NCI-H146 (cell line): ENCODE measurements around the gene CHAF1A.

Experiments
- DNase-seq: peaks from one replicate; lab custom pipeline; 2025; lab: John Stamatoyannopoulos, UW

CHAF1A gene

DNA sequence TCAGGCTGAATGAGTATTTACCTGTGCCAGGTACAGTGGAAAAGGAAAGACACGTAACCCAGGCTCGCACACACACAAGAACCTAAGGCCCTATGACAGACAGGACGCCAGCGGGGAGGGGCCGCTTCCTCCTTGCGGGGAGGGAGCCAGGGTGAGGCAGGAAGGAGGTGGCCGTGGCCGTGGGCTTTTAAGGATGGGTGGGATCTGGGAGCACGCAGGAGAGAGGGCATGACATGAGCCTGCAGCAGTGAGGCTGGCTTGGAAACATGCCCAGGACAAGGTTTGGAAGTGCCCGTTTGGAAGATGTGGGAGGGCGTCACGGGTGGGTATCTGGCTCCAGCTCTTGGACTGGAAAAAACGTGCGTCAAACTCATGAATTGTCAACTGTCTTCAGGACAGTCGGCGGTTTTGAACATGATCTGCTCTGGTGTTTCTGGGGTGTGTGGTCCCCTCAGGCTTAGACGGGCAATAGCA lies 22.1 kb upstream of the CHAF1A start:
- DNase-seq: no peak

DNA sequence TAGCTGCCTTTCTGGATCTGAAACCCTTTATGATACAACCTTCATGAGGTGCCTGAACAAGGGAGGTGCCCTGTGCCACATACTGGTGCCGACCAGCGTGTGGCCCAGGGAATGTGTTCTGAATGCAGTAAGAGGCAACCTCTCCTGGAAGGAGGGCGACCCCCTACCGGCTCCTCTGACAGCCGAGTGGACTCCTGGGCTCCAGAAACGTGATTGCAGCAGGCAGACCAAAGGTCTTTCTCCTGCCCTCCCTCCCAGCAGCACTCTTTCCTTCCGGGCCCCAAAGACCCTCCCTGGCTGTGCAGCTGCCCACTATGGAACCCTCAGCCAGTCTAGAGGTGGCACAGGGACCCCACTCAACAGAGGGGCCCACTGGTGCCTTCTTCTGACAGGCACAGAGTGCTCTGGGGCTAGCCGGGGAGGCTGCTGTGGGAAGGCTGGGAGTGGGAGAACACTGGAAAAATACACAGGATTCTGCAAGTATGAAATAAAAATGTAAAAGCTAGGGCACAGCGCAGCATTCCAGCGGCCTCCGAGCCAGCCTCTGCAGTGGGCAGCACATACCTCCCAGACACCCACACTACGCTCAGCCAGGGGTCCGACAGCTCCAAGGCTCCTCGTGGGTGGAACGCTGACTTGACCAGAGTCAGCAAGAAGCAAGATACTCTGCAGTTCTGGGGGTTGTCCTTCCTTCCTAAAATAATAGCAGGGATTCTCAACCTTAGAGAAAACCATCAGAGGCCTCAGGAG lies 17.0 kb upstream of the CHAF1A start:
- DNase-seq: no peak

DNA sequence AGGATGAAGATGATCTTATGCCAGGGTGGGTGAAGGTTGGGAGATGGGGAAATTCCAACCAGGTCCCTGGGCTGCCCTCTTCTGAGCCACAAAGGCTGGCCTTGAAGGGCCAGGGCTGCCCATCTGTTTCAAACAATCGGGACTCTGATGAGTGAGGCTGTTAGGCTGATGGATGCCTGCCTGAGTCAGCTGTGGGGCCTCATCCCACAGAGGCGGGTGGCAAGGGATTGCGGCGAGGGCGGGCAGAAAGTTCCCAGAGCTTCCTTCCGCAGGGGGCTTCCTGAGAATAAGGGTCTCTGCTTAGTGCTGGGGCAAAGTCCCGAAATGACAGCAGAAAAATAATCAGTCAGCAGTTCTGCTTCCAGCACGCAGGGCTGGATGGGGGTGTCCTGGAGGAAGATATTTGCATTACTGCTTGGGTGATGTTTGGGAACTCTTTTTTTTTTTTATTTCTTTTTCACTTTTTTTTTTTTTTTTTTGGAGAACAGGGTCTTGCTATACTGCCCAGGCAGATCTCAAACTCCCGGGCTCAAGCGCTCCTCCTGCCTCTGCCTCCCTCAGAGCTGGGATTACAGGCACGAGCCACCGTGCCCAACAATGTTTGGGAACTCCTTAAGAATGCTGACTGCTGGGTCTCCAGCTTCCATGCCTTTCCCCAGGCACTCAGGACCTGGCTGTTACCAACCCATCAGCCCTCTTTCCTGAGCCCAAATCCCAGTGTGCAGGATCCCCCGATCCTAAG lies 16.2 kb upstream of the CHAF1A start:
- no peak for DNase-seq

DNA sequence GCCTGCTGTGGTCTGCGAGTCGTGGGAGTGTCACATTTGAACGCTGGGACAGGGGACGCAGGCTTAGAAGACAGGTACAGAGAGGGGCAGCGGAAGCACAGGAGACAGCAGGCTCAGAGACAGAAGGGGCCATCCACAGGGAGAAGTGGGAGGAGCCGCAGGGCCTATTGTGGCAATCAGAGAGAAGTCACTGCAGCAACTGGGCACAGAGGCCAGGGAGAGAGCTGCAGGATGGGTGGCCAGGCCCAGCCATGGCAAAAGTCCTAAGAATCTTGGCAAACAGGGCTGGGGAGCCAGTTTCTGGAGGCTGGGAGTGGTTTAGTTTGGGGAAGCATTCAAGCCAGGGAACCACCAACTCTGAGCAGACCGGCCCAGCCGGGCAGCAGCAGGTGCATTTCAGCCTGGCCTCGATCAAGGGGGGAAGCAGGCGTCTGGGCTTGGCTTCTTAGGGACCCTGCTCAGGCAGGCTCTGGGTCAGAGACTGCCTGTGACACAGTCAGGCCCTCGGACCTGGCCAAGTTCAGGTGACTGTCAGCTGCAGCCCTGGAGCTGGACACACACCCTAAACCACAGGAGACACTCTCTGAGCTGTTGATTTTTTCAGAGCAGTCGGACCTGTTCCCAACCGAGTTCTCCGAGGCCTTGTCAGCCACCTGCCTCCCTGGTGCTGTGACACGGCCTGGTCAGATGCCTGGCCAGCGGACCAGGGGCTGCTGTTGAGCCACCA lies 13.9 kb upstream of the CHAF1A start:
- no peak for DNase-seq

DNA sequence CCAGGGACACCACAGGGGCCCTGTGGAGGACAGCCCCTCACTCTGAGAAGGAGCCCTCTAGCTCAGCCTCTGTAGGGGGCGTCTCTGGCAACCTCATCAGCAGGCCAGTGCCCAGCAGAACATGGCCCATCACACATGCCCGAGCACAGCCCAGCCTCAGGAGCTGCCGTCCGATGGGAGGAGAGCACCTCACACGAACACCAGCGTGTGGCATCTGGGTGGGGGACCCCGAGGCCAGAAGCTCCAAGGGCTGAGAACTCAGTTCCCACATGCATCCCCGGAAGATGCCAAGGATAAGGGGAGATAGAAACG lies 13.4 kb upstream of the CHAF1A start:
- DNase-seq: no peak

DNA sequence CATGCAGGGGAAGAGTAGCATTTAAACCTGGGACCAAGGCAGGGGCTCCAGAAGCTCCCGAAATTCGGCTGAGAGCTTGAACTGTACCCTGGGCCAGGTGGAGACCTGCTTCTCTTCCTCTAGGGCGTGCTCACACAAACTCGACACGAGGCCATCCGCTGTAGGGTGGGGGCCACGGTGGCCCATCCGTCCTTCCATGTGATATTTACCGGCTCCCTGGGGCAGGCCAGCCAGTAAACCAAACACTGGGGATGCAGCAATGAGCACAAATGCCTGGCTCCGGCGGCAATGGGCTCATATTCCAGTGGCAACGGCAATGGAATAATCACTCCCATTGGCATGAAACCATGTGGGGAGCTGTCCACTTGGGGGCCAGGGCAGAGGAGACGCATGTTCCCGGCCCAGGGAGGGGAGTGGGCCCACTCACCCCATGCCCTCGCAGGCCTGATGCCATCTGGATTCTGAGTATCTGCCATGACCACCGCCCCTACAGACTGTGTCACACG lies 12.9 kb upstream of the CHAF1A start:
- no peak for DNase-seq

DNA sequence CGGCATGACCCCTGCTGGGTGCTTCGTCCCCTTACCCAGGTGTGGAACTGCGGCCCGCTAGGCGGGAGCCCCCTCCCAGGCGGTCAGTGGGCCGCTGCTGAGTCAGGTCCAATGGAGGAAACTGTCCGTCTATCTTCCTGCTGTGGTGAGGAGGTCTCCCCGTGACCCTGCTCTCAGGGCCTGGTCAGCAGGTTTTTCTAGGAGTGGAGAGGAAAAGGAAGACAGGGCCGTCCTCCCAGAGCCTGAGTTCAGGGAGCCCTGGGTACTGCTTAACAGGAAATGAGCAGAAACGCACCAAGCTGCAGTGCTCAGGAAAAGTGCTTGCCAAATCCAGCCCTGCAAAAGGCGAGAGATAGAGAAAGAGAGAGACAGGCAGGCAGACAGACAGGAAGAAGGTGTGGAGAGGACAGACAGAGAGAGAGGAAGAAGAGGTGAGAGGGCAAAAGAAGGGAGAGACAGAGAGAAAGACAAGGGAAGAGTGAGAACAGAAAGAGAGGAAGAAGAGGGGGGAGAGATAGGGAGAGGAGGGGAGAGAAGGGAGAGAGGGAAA lies 12.3 kb upstream of the CHAF1A start:
- no peak for DNase-seq

DNA sequence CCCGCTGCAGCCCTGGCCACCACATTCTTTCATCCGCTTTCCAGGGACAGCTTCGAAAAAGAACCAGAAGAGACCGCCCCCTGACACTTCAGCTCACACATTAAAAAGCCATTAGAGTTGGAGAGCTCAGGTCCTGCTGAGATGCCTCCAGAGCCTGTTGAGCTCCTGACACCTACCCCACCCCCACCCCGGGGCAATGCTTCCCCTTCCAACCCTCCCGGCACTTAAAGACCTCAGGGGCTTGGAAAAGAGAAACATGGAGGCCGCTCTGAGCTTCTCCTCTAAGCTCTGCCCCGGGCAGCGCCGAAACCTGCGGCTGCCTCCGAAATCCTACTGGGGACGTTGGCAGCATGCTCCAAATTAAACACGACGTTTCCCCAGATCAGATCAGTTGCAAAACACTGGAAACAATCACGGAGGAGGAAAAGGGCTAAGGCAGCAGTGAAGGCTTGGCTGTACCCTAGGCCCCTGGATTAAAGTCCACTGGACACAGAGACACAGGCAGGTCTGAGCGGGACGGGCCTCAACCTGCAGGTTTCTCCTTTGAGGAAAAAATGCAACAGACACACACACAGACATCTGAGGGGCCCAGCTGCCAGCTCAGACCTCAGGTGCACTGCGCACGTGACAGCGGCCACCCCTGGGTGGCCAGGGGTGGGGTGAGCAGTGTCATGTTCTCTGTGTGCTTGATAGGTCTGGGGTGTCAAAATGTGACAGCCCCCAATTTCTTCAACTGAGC lies 11.7 kb upstream of the CHAF1A start:
- DNase-seq: no peak

DNA sequence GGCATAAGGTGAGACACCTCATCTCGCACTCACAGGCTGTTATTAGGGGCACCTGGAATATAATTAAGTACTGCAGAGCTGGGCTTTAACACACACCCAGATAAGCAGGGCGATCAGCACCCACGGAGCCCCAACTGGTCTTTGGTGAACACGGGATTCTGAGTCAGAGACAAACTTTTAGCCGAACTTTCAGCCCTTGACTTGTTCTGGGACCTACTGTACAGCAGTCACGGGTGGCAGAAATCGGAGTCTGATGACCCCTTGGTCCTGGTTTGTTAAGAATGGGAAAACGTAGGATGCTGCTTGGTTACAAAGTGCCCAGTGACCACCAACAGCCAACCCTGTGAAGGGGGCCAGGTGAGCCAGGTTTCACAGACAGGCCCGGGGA lies 11.1 kb upstream of the CHAF1A start:
- no peak for DNase-seq

DNA sequence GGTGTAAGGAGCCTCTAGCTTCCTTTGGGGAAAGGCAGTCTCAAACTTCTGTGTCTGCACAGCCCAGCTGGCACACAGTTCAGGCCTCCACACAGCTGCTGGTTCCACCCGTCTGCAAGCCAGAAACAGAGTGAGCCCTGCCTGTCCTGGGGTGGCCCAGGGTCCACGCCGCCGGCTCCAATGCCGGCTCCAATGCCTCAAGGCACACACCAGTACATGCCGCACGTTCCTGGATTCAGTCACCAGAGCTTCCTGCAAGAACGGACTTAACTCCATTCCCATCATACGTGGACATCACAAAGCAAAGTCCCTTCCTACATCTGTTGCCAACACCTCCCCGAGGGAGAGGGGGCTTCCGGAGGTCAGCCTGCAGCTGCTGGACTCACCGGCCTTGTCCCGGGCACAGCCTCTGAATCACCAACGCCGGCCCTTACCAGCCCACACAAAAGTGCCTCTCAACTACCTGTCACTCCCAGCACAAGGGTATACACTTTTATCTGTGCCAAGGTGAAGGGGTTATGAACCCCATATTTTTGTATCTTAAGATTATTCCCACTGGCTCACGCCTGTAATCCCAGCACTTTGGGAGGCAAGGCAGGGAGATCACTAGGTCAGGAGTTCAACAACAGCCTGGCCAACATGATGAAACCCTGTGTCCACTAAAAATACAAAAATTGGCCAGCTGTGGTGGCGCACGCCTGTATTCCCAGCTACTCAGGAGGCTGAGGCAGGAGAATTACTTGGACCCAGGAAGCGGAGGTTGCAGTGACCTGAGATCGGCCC lies 10.5 kb upstream of the CHAF1A start:
- no peak for DNase-seq

DNA sequence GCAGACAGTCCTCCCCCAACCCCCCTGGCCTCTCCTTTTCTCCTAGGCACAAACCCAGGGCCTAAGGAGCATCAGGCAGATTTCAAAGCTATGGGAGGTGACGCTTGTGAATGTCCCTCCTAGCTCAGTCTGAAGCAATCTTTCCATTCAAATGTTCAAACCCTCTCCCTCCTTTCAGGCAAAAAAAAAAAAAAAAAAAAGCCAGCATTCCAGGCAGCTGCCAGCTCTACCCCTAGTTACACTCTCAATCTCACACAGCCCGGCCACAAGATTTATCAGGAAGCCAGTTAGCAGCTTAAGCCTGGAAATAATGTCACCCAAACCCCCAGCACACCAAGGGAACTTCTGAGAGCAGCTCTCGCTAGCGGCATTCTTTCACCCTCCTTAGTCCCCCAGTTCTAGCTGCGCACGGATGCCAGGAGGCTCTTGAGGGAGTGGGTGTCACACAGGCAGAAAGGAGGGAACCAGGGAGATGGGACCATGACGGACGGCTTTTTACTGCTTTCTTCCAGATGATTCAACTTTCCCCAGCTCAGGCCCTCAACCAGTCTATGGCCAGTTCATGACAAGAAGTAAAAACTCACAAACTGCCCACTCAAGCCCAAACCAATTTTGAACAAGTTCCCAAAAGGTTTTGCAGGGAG lies 8.4 kb upstream of the CHAF1A start:
- no peak for DNase-seq

DNA sequence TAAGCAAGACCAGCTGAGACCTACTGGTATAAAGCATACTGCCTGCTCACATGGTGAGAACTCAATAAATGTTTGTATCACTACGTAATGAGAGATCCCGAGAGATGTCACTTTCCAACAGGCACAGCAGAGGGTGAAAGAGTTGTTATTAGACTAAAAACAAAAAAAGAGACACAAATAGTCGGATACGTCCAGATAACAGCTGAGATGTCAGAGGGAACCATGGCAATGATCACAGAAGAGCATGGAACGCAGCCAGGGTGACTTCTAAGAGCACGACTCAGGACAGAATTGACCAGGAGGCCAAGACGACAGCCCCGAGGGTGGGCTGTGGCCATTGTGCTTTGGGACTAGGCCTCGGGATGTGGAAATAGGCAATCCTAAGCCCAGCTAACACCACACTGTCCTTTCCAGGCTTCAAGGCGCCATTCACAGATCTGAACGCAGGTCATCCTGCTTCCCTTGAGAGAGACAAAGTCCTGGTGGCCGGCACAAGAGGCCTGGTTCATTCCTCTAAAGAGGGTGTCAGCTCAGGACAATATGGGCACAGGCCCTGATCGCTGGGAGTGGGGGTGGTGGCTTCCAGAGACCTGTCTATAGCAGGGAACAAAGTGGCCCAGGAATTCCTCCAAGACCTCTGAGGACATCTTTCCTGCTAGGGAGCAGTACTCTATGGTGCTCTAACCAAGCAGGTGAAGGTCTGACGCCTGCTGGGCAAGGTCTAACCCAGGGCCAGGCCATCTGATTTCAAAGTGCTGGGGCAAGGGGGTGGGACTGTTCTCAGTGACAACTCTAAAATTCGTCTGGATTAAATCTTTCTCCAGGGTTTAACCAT lies 5.3 kb upstream of the CHAF1A start:
- no peak for DNase-seq

DNA sequence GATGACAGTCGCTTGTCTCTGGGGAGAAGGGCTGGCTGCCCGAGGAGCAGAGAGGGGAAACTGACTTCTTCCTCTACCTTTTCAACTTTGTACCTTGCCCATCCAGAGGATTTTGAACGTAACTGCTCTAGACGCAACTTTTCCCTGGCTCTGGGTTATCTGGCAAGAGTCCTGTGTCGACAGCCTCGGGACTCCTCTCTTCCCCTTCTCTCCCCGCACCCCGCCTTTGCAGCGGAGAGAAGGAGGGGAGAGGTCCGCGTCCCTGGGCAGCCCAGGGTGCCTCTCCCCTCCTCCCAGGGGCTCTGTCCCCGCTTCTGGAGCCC lies 2.7 kb upstream of the CHAF1A start:
- DNase-seq: peak; percentile 18

DNA sequence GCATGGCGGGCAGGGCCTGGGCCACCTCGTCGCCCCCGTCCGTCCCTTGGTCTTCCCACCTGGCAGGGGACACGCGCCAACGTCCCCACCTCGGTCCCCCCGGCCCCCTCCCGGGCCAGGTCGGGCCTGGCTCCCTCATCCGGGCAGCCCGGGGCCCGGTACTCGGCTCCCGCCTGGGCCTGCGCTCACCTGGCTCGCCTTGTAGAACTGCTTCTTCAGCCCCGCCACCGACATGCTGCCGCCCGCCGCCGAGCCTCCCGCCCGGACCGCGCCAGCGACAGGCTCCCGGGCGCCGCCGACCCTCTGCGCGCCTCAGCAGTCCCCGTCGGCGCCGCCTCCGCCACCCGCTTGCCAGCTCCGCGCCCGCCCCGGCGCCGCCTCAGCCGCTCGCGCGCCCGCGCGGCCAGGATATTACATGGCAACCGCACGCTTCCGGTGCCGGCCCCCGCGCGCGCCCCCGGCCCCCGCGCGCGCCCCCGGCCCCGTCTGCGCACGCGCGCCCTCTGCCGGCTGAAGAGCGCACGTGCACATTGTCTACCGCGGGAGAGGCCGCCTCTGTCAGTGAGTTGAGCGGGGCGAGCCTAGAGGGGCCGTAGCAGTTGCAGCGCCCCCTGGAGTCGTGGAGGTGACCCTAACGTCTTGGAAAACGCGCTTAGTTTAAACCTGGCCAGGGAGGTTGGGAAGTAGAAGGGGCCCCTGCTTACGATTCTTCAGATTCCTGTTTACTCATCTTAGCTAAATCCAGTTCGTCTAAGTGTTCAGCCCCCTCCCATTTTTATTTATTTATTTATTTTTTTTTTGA lies 2.1 kb upstream of the CHAF1A start, which contains the start of gene SH3GL1:
TSS of gene SH3GL1 (minus strand) at position 413 of the 802 bp plus-strand sequence. CDS start at position 234, 179 bp downstream.
- DNase-seq: peak; percentile 79

DNA sequence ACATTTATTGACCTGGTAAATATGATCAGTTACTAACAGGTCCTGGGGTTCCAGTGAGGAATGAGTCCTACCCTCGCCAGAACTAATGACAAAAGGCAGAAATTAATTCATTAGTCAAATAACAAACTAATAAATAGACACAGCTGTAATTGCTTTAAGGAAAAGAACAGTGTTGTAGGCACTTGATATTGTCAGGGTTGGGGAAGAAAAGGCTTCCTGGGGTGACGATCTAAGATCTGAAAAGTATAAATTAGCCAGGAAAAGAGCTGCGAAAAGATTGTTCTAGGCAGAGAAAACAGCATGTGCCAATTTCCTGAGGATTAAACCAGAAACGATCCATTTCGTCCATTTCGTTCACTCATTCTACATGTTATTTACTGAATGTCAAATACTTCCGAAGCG lies 670 bp upstream of the CHAF1A start:
- no peak for DNase-seq

DNA sequence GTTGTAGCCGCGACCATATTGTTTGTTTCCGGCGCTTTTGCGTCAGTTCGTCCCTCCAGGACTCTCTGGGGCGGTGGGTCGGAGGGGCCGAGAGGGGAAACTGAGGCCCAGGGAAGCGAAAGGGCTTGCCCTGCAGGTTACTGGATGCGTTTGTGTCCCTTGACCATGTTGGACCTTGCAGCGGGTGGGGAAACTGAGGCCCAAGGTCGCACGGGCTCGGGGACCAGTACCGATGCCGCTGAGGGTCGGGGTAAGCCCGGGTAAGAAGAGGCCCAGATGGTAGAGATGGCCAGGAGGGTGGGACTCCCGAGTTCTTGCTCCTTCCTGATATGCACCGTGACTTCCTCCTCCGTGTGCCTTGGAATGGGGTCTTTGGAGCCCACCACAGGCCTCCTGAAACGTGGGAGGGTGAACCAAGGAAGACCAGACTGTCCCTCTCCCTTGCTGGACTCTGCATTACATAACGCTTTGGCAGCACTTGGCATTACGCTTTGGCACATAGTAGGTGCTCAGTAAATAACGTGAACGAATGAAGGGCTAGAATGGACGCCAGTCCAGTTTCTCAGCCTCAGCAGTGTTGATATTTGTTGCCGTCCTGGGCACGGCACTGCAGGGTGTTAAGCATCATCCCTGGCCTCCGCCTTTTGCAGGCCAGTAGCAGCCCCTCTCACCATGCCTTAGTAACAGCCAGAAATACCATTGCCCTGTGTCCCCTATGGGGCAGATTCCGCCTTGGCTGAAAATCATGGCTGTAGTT lies 743 bp downstream of the CHAF1A start:
- DNase-seq: no peak

DNA sequence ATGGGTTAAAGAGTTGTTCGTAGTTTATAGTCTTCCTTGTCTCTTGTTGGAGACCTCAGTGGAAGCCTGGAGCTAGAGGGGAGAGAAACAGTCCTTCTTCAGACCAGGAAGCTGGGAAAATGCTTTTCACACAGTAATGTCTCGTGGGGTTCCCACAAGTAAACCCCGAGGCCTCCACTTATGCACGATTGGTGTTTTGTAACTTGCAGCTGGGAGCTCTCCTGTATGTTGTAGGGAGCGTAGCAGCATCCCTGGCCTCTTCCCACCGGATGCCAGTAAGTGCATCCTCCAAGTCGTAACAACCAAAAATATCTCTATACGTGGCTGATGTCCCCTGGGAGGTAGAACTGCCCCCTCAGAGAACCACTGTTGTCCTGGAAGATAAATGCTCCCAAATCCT lies 3.5 kb downstream of the CHAF1A start:
- DNase-seq: no peak

DNA sequence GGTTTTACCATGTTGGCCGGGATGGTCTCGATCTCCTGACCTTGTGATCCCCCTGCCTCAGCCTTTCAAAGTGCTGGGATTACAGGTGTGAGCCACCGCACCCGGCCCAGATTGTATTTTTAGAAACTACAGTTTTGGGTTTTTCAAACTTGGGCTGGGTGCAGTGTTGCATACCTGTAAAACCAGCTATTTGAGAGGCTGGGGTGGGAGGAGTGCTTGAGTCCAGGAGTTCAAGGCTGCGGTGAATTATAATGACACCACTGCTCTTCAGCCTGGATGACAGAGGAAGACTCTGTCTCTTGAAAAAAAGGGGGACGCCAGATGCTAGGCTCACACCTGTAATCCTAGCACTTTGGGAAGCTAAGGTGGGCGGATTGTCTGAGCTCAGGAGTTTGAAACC lies 4.2 kb downstream of the CHAF1A start:
- DNase-seq: no peak
